Glomerular endothelial cell (primary cell): ENCODE data around the gene PLXNC1. TPM values are rescaled to one million over a fixed set of nuclear protein-coding genes. Genes with fewer than 3 reads are reported as not detected.

Experiments used
- DNase-seq: peaks from one replicate; pipeline ENCODE4 v3.0.0-alpha.2; 2011; ENCODE audit warnings: low read depth, low spot score; ENCODE audit errors: extremely low read depth
- total RNA-seq: library from RNA; depleted of rRNA; stranded (reverse); fragments of >200 nt; gene quantifications from 2 replicates; pipeline ENCODE4 v1.2.3, GENCODE V29; 2015

Gene PLXNC1
- total RNA-seq, 1 donor from 2014 or later = 0.99 TPM

GRCh38 chr12:94229902-94230301 lies 81.5 kb downstream of the PLXNC1 start:
- DNase-seq = no peak

- no peak for DNase-seq
Observed at GRCh38 chr12:94230357-94230905, 82.1 kb downstream of the PLXNC1 start.

- DNase-seq = no peak
Observed at GRCh38 chr12:94231709-94232108, 83.3 kb downstream of the PLXNC1 start.

- DNase-seq = no peak
Observed at GRCh38 chr12:94235848-94236247, 87.5 kb downstream of the PLXNC1 start.

- DNase-seq = no peak
Observed at GRCh38 chr12:94239332-94239993, 91.1 kb downstream of the PLXNC1 start.

GRCh38 chr12:94240171-94240570 lies 91.8 kb downstream of the PLXNC1 start:
- no peak for DNase-seq

GRCh38 chr12:94242901-94243300 lies 94.5 kb downstream of the PLXNC1 start:
- DNase-seq = no peak

GRCh38 chr12:94244165-94245133 lies 96.1 kb downstream of the PLXNC1 start:
- no peak for DNase-seq

- DNase-seq = no peak
Observed at GRCh38 chr12:94245631-94246383, 97.4 kb downstream of the PLXNC1 start.

- no peak for DNase-seq
Observed at GRCh38 chr12:94247246-94247645, 98.9 kb downstream of the PLXNC1 start.

GRCh38 chr12:94248582-94248981 lies 100.2 kb downstream of the PLXNC1 start:
- DNase-seq = no peak

- no peak for DNase-seq
Observed at GRCh38 chr12:94250130-94250529, 101.8 kb downstream of the PLXNC1 start.

GRCh38 chr12:94254270-94254669 lies 105.9 kb downstream of the PLXNC1 start:
- no peak for DNase-seq

- DNase-seq = no peak
Observed at GRCh38 chr12:94255006-94255405, 106.6 kb downstream of the PLXNC1 start.

GRCh38 chr12:94255428-94255827 lies 107.1 kb downstream of the PLXNC1 start:
- DNase-seq = no peak

- DNase-seq = no peak
Observed at GRCh38 chr12:94258593-94258992, 110.2 kb downstream of the PLXNC1 start.

GRCh38 chr12:94260017-94260416 lies 111.6 kb downstream of the PLXNC1 start:
- DNase-seq = no peak

GRCh38 chr12:94260717-94261116 lies 112.3 kb downstream of the PLXNC1 start:
- DNase-seq = no peak

- no peak for DNase-seq
Observed at GRCh38 chr12:94261119-94261518, 112.7 kb downstream of the PLXNC1 start.

GRCh38 chr12:94261786-94262185 lies 113.4 kb downstream of the PLXNC1 start:
- no peak for DNase-seq
